HG02852 (cell line): ENCODE measurements around the gene XXYLT1.
A peak's percentile ranks its signal among the peaks of the same experiment; 100 is the strongest.
"Not testable (repeated sequence)": the region's sequence is repeated elsewhere in the genome, so short reads cannot be mapped to it uniquely, and the experiment has no call there.

ENCODE experiments used
- ATAC-seq: cut with Tn5 transposase; IDR thresholded peaks from one replicate; pipeline ENCODE4 v1.9.1; 2021; ENCODE audit warnings: mild to moderate bottlenecking, moderate library complexity; ENCODE audit not compliant: unreplicated experiment

The XXYLT1 gene

GRCh38 chr3:195101927-195102608, 168.9 kb downstream of the XXYLT1 start:
- ATAC-seq, result no peak

DNA sequence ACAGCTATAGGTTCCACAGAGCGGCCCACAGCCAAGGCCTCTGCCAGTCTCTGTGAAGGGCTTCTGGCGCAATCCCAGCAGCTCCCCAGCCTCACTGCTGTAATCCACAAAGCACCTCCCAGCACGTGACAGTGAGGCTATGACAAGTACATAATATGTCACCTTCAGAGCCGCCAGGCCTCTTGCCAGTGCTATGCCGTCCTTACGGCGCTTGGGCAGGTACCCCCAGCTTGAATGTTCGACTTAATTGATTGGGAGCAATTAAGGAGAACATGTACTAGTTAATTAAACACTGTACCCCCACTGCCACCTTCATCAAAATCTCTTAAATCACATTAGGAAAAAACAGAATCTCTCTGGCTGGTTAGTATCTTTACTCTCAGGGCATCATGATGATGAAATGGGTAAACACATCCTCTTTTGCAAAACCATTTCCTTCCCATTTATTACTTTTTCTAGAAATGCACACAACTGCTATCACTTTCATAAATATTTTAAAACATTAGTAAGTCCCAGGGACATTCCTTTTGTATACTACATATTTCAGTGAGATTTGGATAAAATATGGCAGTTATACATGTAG, 169.9 kb downstream of the XXYLT1 start:
- no peak for ATAC-seq

DNA sequence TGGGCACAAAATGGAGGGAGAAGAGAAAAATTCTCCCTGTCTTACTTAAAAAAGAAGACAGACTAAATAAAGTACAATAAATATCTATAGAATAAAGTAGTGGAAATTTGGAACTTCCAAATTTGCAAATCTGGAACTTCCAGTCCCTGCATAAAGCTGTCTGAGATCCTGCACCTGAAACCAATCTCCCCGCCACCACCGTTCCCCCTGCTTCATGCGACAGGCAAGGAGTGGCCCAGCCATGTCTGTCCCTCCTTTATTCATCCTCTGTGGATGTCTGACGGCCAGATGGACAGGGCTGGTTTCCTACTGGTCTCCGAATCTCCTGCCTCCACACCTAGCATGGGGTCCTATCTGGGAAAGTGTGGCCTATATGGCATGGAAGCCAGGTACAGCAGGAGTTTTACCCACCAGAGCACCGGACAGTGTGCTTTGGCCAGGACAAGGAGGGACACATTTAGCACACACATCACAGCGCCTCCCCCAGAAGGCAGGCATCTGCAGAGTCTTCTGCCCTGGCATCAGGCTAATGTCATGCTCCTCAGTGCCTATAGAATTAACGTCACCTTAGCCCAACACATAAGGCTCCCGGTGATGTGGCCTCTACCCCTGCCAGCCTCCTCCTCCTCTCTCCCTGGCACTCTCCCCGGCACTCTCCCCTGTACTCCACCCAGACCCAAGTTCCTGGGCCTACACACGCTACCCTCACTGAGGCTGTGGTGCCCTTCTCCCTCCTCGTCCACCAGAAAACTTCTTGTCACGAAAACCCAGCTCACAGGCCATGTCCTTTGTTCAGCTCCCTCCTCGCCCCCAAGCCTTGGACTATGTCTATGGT, 170.8 kb downstream of the XXYLT1 start:
- no peak for ATAC-seq

DNA sequence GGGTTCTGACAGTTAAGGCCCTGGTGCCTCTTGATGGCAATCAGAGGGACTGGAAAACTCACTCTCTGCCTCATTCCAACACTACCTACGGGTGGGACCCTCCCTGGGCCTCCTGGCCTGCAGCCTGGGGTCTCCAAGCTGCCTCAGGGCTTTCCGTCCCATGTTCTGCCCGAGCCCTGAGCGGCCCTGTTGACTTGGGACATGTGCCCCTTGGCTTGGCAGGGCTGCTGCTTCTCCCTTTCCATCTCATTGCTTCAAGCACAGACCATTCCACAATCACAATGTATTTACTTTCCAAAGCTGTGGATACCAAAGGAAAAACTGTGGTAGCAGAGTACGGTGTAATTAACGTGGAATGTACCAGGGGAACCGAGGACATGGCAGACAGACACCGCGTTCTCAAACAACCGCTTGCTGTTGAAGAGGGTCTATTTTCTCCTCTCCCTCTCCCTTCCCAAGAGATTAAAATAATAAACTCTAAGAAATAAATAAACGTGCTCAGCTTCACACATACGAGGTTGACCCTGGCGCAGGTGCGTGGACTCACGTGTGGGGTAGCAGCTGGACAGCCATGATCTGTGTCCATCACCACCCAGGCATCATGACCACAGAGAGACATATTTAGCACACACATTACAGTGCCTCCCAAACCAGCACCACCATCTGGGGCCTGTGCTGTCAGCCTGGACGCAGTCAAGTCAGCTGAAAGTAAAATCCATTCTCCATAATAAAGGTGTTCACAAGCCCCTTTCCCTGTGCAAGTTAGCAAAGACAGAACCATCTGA, 172.0 kb downstream of the XXYLT1 start:
- ATAC-seq, result no peak

- ATAC-seq, result no peak
Measured at GRCh38 chr3:195097331-195098255, 173.4 kb downstream of the XXYLT1 start.

DNA sequence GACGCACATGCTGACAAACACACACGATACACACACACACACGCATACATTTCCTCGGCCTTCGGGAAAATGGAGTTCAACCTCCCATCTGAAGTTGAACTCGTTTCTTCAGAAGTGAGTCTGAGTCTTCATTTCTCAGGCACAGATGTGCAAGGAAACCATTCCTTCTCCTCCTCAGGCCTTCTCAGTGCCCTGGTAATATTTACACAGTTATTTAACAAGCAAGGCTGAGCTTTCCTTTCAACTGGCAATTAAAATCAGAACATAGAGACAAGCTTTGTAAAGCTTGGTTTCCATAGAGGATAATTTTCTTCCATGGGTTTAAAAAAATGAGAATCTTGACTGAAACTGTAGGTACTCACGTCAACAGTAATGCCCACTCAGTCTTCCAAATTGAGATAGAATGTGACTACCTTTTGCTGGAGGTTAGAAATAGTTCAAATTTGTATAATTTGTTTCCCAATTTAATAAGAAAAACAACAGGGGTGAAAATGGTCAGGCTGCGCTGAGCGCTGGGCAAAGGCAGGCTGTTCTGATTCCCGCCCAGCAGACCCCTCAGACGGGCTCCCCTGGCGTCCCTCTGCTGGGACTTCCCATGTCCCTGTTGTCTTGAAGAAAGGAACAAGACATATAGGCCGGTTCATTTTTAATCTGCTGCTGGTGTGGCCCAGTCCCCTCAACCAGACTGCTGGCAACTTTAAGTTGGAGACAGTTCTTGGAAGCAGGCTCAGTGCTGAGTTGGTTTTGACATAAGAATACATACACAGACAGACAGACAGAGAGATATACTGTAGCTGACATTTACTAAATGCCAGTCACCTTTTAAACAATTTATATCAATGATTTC, 174.3 kb downstream of the XXYLT1 start:
- ATAC-seq, result no peak

DNA sequence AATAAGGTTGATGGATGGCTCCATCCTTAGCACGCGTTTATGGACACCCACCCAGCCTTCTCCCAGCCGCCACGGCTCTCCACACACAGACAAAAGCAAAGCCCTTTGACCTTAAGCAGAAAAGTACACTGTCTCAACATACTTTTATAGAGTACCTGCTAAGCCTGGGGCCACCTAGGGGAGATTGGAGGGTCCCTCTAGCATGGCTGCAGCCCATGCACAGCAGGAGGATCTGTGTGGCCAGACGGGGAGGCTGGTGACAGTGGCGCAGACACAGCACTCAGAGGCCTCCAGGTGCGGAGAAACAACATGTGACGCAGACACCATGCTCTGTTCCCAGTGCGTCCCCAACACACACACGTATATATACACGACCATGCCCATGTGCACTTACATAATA, 174.9 kb downstream of the XXYLT1 start:
- no peak for ATAC-seq

DNA sequence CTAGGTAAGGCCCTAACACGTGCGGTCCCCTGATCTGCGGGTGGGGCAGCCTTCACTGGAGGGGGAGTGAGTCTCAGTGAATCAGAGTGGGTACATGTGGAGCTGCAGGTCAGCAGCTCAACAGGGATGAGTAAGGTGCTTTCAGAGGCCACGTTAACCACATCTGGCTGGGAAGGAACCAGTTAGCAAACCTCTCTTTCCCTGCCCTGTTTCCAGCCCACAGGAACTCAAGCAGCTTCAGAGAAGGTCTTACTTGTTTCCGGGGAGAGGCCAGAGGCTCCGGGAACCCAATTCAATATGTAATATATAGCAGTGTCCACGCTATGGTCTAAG, 175.3 kb downstream of the XXYLT1 start:
- no peak for ATAC-seq

DNA sequence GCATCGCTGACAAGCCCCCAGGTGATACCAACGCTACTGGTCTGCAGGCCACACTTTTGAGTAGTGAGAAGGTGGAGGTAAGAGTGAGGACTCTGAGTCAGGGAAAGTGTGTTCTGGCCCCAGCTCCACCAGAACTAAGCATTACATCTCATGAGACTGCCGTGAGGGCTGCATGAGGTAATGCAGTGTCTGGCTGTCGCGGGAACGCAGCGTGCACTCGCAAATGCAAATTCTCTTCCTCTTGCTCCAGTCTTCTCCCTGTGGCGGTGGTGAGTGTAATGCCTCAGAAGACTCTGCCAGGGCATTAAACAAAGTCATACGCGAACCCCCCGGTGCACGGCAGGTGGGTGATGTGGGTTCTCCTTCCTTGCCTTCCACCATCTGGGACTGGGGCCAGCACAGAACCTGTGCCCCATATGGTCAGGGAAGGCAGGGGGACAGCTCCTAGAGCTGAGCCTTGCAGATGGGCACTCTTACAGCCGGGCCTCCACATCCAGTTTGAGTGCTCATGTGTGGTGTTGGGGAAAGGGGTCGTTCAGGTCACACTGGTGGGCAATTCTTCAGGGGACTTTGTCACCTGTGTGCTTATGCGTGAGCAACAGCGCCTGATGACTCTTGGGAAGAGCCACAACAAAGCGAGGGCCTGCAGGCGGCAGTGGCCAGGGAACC, 175.8 kb downstream of the XXYLT1 start:
- ATAC-seq, result peak; percentile 65

GRCh38 chr3:195094191-195094921, 176.6 kb downstream of the XXYLT1 start:
- ATAC-seq, result peak; percentile 73

DNA sequence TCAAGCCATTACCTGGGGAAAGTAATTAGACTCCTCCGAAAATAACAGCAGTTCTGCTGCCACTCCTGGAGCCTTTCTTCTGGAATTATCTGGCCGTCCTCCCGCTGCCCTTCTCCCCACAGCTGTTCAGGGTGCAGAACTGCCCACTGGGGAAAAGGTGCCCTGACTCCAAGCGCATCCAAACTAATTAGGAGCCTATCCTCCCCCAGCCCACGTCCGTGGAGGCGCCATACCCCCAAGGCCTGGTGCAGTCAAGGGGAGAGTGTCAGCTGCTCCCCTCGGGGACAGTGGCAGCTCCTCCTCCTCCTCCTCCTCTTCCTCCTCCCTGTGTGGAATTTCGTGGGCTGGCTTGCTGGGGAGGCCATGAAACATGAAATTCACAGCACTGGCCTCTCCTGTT, 177.2 kb downstream of the XXYLT1 start:
- no peak for ATAC-seq

DNA sequence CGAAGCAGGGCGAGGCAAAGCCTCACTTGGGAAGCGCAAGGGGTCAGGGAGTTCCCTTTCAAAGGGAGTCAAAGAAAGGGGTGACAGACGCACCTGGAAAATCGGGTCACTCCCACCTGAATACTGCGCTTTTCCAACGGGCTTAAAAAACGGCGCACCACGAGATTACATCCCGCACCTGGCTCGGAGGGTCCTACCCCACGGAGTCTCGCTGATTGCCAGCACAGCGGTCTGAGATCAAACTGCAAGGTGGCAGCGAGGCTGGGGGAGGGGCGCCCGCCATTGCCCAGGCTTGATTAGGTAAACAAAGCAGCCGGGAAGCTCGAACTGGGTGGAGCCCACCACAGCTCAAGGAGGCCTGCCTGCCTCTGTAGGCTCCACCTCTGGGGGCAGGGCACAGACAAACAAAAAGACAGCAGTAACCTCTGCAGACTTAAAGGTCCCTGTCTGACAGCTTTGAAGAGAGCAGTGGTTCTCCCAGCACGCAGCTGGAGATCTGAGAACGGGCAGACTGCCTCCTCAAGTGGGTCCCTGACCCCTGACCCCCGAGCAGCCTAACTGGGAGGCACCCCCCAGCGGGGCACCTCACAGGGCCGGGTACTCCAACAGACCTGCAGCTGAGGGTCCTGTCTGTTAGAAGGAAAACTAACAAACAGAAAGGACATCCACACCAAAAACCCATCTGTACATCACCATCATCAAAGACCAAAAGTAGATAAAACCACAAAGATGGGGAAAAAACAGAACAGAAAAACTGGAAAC, 182.9 kb downstream of the XXYLT1 start:
- not testable (repeated sequence) for ATAC-seq

- no peak for ATAC-seq
Measured at GRCh38 chr3:195087328-195087727, 183.6 kb downstream of the XXYLT1 start.

DNA sequence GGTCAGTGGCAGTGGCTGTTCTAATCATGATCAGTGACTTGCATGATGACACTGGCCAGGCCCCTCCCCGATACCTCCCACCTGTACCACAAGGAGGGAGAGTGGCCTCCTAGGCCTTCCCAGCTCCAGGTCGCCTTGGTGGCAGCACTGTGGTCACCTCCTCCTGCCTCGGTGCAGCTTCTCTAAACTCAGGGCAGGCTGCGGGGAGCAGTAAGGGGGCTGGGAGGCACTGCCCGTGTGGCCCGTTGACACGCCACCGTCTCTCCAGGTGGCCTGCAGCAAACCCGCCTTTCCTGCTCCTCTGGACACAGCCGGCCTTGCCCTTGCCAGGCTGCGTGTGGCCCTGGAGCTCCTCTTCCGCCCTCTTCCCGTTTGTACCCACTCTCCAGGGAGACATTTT, 184.1 kb downstream of the XXYLT1 start:
- ATAC-seq, result no peak

GRCh38 chr3:195086341-195086740, 184.6 kb downstream of the XXYLT1 start:
- ATAC-seq, result no peak

DNA sequence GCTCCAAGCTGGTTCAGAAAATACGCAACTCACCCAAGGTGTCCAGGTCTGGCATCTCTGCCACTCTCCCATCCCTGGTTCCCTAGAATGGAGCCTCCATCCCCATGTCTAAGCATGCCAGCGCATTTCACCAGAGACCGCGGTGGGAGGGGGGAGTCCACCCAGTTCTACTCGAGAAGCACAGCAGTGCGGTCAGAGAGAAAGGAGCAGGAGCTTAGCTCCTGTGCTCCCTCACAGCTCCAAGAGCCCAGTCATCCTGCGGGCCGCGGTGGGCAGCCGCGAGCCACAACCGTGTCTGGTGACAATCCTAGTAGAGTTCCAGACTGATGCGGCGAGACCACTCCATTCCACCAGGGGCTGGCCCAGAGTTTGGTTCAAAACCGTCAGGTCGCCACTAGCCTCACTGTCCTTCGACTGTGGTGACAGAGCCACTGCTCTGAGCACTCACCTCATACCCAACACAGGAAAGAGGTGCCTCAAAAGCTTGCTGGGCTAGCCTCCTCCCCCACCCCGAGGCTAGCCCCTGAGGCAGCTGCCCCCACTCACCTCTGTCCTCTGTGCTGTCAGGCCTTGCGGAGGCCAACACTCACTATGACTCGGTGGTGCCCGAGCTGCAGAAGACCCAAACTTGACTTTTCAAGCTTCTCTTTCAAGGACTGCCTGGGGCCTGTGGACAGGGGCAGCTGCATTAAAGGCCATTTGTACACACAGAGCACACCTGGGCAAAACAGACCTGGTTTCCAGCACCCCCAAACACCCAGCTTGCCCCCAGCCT, 185.4 kb downstream of the XXYLT1 start:
- ATAC-seq, result no peak

GRCh38 chr3:195084746-195085145, 186.2 kb downstream of the XXYLT1 start:
- no peak for ATAC-seq
